ENCODE measurements around the gene MYO15B. TPM values are rescaled to one million over a fixed set of nuclear protein-coding genes. Genes with fewer than 3 reads are reported as not detected.

The MYO15B gene
- total and polyA plus RNA-seq, 2 donors (not counting 1 experiment from before 2014, with no cell fraction given): 0.49 to 14.4 TPM

- TF ChIP-seq EZH2 (IDR thresholded peaks at IDR 0.05; ENCODE audit: low read length, missing control alignments) (no peak), CTCF (conservative IDR thresholded peaks at IDR 0.05 in 1 of 2, IDR thresholded peaks at IDR 0.05 in 1 of 2; ENCODE audit: low read depth in 1 of 2, low read length in 2 of 2) (no peak)
- no peak overlapping the region for H3K4me3 ChIP-seq (replicated peaks in 1 of 4; ENCODE audit: control extremely low read depth in 1 of 4, insufficient read depth in 1 of 4, low read depth in 3 of 4, low read length in 4 of 4)
- no peak overlapping the region for H3K9ac ChIP-seq (ENCODE audit: insufficient read depth, low read length)
Measured at GRCh38 chr17:75542229-75542628, 45.4 kb upstream of the MYO15B start.

GRCh38 chr17:75542728-75543336, 44.8 kb upstream of the MYO15B start:
- peaks cover 6% of the 10 kb centered on the region for H3K27me3 ChIP-seq (ENCODE audit: control insufficient read depth, insufficient read depth, low read length)
- no peaks in the 10 kb centered on the region for H3K36me3 ChIP-seq (ENCODE audit: control insufficient read depth, insufficient read depth, low read length)
- no peaks in the 10 kb centered on the region for H3K9me3 ChIP-seq (ENCODE audit: control insufficient read depth, insufficient read depth, low read depth, low read length)
- no peak overlapping the region for H3K4me3 ChIP-seq (replicated peaks in 1 of 4; ENCODE audit: control extremely low read depth in 1 of 4, insufficient read depth in 1 of 4, low read depth in 3 of 4, low read length in 4 of 4)
- no peak overlapping the region for H3K4me2 ChIP-seq (ENCODE audit: extremely low read depth, insufficient read depth, low read length)
- H4K20me1 ChIP-seq (ENCODE audit: control insufficient read depth, extremely low read depth, insufficient read depth, low read length): no peaks in the 10 kb centered on the region
- H3K79me2 ChIP-seq (ENCODE audit: control insufficient read depth, insufficient read depth, low read length): no peaks in the 10 kb centered on the region
- no peak overlapping the region for H2AFZ ChIP-seq (ENCODE audit: low read length)
- DNase-seq (ENCODE audit: low read depth in 2 of 2): no peak
- H3K4me1 ChIP-seq (ENCODE audit: control insufficient read depth, extremely low read depth, insufficient read depth, low read length): no peaks in the 10 kb centered on the region
- no peak for TF ChIP-seq CTCF (conservative IDR thresholded peaks at IDR 0.05 in 1 of 2, IDR thresholded peaks at IDR 0.05 in 1 of 2; ENCODE audit: low read depth in 1 of 2, low read length in 2 of 2)
- TF ChIP-seq EZH2 (IDR thresholded peaks at IDR 0.05; ENCODE audit: low read length, missing control alignments): no peak
- no peak overlapping the region for H3K9ac ChIP-seq (ENCODE audit: insufficient read depth, low read length)
- no peak overlapping the region for H3K27ac ChIP-seq (ENCODE audit: insufficient read depth, low read length)

More at GRCh38 chr17:75542229-75542628, 45.4 kb upstream of the MYO15B start:
- no peaks in the 10 kb centered on the region for H3K36me3 ChIP-seq (ENCODE audit: control insufficient read depth, insufficient read depth, low read length)
- H3K27me3 ChIP-seq (ENCODE audit: control insufficient read depth, insufficient read depth, low read length): peaks cover 6% of the 10 kb centered on the region
- H3K4me2 ChIP-seq (ENCODE audit: extremely low read depth, insufficient read depth, low read length): no peak overlapping the region
- no peak for DNase-seq (ENCODE audit: low read depth in 2 of 2)
- no peak overlapping the region for H2AFZ ChIP-seq (ENCODE audit: low read length)
- no peaks in the 10 kb centered on the region for H3K9me3 ChIP-seq (ENCODE audit: control insufficient read depth, insufficient read depth, low read depth, low read length)
- no peaks in the 10 kb centered on the region for H4K20me1 ChIP-seq (ENCODE audit: control insufficient read depth, extremely low read depth, insufficient read depth, low read length)
- H3K79me2 ChIP-seq (ENCODE audit: control insufficient read depth, insufficient read depth, low read length): no peaks in the 10 kb centered on the region
- H3K4me1 ChIP-seq (ENCODE audit: control insufficient read depth, extremely low read depth, insufficient read depth, low read length): no peaks in the 10 kb centered on the region
- H3K27ac ChIP-seq (ENCODE audit: insufficient read depth, low read length): no peak overlapping the region

DNA sequence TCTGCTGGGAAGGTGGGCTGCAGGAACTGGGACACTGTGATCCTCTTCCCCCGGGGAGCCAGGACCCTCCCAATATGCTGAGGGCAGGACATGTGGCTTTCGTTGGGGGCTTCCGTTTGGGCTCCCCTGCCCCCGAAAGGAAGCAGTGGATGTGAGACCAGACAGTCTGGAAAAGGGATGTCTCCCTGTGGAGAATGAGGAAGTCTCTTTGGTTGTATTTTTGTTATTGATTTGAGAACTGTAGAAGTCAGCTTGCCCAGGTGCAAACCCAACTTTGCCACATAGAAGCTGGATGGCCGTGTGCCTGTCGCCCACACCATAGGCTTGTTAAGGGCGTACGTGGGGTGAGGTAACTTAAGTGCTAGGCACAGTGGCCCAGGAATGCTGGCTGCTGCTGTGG, 43.4 kb upstream of the MYO15B start:
- Histone ChIP-seq H3K36me3 (ENCODE audit: control insufficient read depth, insufficient read depth, low read length) (no peaks in the 10 kb centered on the region), H3K9ac (ENCODE audit: insufficient read depth, low read length) (no peak overlapping the region), H4K20me1 (ENCODE audit: control insufficient read depth, extremely low read depth, insufficient read depth, low read length) (no peaks in the 10 kb centered on the region), H3K4me3 (replicated peaks in 1 of 4; ENCODE audit: control extremely low read depth in 1 of 4, insufficient read depth in 1 of 4, low read depth in 3 of 4, low read length in 4 of 4) (no peak overlapping the region), H2AFZ (ENCODE audit: low read length) (no peak overlapping the region), H3K79me2 (ENCODE audit: control insufficient read depth, insufficient read depth, low read length) (no peaks in the 10 kb centered on the region), H3K9me3 (ENCODE audit: control insufficient read depth, insufficient read depth, low read depth, low read length) (no peaks in the 10 kb centered on the region), H3K27ac (ENCODE audit: insufficient read depth, low read length) (no peak overlapping the region), H3K4me1 (ENCODE audit: control insufficient read depth, extremely low read depth, insufficient read depth, low read length) (no peaks in the 10 kb centered on the region), H3K4me2 (ENCODE audit: extremely low read depth, insufficient read depth, low read length) (no peak overlapping the region), H3K27me3 (ENCODE audit: control insufficient read depth, insufficient read depth, low read length) (peaks cover 4% of the 10 kb centered on the region)
- TF ChIP-seq CTCF (conservative IDR thresholded peaks at IDR 0.05 in 1 of 2, IDR thresholded peaks at IDR 0.05 in 1 of 2; ENCODE audit: low read depth in 1 of 2, low read length in 2 of 2) (no peak), EZH2 (IDR thresholded peaks at IDR 0.05; ENCODE audit: low read length, missing control alignments) (no peak)
- no peak for DNase-seq (ENCODE audit: low read depth in 2 of 2)
